Endometrial microvascular endothelial cells (primary cell): ENCODE measurements around the gene RPS26. TPM values are rescaled to one million over a fixed set of nuclear protein-coding genes. Genes with fewer than 3 reads are reported as not detected.
"Not testable (repeated sequence)": the region's sequence is repeated elsewhere in the genome, so short reads cannot be mapped to it uniquely, and the experiment has no call there.

Source experiments
- in situ Hi-C: cut with HindIII; loops from 2 replicates; pipeline ENCODE4 v1.10.0; 2017; ENCODE audit warnings: low sequenced_read_pairs, low pct_unique_long_range_greater_than_20kb; ENCODE audit errors: inconsistent ontology term
- total RNA-seq: library from RNA; depleted of rRNA; stranded (reverse); fragments of >200 nt; gene quantifications from one replicate; pipeline ENCODE4 v1.2.3, GENCODE V29; 2015; ENCODE audit errors: inconsistent ontology term

RPS26 gene
- 1,767 TPM for total RNA-seq

DNA sequence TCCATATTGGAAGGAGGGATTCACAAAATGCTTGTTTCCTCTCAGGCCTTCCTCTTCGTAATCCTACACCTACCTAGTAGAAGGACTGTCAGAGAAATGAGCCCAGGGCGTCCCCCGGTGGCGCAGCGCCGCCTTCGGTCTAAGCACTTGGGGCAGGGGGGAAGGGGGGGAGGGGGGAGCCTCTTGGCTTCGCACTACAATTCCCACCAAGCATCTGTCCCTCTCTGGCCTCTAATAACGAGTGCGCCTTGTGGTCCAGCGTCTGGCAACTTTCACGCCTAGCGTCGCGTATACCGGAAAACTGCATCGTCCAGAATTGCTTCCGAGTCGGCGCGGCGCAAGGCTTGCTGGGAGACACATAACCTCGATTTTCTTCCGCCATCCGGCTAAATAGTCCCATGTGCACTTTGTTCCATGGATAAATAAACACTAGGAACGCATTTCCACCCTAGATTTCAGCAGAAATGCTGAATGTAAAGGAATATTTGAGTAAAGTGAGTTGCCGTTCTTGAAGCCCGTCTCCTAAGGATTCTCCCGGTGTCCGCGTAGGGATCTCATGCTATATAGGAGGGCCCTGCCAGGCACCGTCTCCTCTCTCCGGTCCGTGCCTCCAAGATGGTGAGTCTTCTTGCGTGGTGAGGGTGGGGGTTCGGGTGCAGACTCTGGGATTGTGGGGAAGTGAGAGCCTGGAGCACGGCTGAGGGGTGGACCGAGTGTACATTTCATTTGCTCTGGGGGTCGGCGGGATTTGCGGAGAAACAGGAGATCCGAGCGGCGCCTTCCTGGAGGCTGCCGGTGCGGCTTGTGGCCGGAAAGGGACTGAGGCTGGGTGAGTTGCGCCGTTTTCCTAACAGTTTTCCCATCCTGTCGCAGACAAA lies at the start of gene RPS26:
TSS of gene RPS26 (plus strand) at position 367 of the 878 bp plus-strand sequence. CDS start at position 616, 249 bp downstream.
- in situ Hi-C loops: no loop called here

- in situ Hi-C loops: no loop called here
Observed at GRCh38 chr12:55993230-55993853, 48.4 kb upstream of the RPS26 start.

DNA sequence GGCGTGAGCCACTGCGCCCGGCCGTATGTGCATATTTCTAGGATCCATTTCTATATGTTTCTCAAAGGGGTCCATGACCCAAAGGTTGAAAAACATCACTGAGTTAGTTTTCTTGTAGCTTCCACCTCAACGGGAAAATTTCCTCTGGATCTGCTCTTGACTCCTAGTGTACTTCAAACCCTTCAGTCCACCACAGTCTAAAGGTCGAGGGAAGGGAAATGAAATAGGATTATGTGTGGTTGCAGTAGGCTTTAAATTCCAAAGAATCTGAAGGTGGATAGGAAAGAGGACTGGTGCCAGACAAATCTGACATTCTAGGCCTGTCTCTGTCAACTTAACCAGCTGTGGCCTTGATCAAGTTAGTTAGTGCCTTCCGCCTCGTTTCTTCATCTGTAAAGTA lies 46.4 kb upstream of the RPS26 start:
- in situ Hi-C loops: no loop called here

GRCh38 chr12:55996201-55996714 lies 45.5 kb upstream of the RPS26 start:
- in situ Hi-C loops: no loop called here

DNA sequence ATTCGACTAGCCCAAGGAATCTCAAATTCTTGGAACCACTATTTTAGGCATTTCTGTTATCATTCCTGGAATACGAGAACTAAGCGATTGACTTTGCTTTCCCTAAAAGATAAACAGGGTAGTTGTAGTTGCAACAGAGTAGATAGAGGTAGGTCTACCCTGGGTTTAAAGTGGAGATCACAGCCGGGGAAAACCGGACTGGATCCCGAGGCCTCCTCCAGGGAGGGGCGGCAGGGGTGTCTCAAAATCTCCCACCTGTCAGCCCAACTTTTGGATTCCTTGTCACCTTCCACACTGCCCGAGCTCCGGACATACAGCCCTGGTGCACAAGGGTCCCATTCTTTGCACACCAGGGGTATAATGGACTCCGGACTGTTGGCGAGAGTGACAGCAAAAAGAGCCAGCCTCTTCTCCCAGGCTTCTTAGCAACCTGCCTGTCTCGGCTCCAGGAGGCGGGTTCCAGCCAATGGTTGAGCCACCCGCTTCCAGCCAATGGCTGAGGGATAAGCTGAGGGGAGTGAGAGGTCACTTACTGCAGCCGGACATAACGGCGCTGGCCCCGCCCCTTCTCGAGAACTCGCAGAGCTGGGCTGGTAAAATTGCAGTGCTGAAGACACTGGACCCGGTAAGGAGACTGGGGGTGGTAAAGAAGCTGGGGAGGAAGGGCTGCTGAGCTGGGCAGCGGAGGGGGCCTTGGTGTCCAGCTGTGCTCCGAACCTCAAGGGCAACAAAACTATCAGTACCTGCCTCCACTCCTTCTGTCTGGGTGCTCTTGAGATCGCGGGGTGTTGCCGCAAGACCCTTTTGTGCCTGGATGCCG lies 44.8 kb upstream of the RPS26 start, which contains the start of gene SUOX:
TSS of gene SUOX (plus strand) at position 562 of the 820 bp plus-strand sequence. CDS start 4,946 bp downstream, outside the sequence.
- in situ Hi-C loops: no loop called here

- in situ Hi-C loops: no loop called here
Observed at GRCh38 chr12:55997535-55997859, 44.2 kb upstream of the RPS26 start.

- in situ Hi-C loops: not testable (repeated sequence)
Observed at GRCh38 chr12:55999522-55999921, 42.2 kb upstream of the RPS26 start.

GRCh38 chr12:55999999-56000540 lies 41.6 kb upstream of the RPS26 start:
- in situ Hi-C loops: not testable (repeated sequence)

DNA sequence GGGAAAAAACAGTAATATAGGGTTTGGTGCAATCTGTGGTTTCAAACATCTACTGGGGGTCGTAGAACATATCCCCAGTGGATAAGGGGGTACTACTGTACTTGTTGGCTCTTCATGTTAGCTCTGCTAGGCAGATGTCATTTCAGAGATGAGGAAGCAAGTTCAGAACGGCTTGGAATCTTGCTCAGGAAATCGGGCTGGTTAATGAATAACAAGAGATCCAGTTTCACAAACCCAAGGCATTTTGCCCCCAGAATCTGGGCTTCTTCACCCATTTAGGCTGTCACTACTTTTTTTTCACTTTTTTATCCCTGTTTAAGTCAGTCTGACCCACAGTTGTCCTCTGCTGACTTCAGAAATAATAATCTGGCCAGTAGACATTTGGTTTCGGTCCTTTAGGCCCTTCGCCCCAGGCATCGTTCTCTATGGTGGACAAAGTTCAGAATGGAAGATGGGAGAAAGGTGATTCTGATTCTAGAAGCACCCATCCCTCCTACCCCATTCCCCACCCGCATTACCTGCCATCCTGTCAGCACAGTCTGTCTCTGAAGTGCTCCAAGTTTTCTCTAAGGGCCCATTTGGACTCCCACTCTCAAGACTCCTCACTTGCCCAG lies 40.1 kb upstream of the RPS26 start:
- in situ Hi-C loops: no loop called here

- in situ Hi-C loops: not testable (repeated sequence)
Observed at GRCh38 chr12:56003376-56003775, 38.3 kb upstream of the RPS26 start.

GRCh38 chr12:56004211-56004610 lies 37.5 kb upstream of the RPS26 start:
- in situ Hi-C loops: no loop called here

DNA sequence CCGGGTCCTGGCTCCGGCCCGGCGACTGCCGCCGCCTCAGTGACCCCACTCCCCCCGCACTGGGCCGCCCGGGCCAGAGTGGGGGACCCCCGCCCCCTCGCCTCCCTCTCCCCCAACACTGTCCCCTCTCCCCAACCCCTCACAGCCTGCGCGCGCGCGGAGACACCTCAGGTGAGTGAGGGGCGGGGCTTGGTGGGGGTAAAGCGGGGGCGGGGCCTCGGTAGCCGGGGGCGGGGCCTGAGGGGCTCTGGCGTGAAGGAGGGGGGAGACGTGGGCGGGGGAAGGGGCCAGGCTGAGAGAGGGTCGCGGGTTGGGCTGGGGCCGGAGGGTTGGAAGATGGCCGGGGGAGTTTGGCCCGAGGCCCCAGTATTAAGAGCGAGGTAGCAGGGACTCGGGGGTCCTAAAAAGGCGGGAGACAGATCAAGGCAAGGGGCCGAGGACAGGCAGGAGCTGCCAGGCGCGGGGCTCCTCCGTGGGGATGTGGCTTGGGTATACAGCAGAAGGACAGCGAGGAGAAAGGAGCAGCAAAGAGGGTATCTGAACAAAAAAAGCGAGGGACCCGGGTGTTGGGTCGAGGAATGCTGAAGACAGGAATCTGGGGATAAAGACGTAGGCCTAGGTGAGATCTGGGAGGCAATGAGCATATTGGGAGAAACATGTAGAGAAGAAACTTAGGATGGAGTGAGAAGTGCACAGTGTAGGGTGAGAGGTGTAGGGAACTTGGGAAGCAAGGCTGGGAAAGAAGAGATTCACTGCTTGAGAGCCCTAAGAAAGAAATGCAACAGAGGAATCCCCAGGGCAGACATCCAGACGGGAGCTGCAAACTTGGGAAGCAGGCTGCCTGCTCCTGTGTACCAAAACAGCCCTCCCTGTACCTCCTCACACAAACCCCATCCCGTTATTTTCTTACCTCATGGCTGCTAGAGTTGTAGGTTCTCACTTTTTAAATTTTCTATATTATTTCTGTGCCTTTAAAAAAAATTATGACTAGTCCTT lies 33.9 kb upstream of the RPS26 start:
- in situ Hi-C loops: no loop called here

- in situ Hi-C loops: no loop called here
Observed at GRCh38 chr12:56010111-56010570, 31.6 kb upstream of the RPS26 start.

GRCh38 chr12:56011509-56012090 lies 30.1 kb upstream of the RPS26 start:
- in situ Hi-C loops: no loop called here

DNA sequence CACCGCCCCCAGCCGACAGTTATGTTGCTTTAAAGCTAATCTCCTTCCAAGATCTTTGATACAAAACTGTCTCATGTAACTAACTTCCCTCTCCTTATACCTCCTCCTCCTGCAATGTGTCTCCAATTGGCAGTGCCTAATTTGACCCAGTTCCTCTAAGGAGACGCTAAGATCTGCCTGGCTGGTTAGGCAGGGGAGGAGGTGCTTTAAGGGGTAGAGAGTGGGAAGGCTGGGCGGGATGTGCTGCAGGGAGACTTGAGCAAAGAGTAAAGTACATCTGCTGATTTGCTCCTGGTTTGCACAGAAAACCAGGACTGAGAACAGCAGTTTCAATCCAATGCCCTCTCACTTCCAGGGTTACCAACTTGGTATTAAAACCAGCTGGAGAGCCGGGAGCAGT lies 28.2 kb upstream of the RPS26 start:
- in situ Hi-C loops: no loop called here

GRCh38 chr12:56014205-56014604 lies 27.5 kb upstream of the RPS26 start:
- in situ Hi-C loops: no loop called here

- in situ Hi-C loops: no loop called here
Observed at GRCh38 chr12:56017181-56017580, 24.5 kb upstream of the RPS26 start.
